ENCODE data around the gene RHOC.

The RHOC gene

GRCh38 chr1:112707221-112708001 is 484 bp upstream of the RHOC start (continued):
- TF ChIP-seq, protein P1, sequence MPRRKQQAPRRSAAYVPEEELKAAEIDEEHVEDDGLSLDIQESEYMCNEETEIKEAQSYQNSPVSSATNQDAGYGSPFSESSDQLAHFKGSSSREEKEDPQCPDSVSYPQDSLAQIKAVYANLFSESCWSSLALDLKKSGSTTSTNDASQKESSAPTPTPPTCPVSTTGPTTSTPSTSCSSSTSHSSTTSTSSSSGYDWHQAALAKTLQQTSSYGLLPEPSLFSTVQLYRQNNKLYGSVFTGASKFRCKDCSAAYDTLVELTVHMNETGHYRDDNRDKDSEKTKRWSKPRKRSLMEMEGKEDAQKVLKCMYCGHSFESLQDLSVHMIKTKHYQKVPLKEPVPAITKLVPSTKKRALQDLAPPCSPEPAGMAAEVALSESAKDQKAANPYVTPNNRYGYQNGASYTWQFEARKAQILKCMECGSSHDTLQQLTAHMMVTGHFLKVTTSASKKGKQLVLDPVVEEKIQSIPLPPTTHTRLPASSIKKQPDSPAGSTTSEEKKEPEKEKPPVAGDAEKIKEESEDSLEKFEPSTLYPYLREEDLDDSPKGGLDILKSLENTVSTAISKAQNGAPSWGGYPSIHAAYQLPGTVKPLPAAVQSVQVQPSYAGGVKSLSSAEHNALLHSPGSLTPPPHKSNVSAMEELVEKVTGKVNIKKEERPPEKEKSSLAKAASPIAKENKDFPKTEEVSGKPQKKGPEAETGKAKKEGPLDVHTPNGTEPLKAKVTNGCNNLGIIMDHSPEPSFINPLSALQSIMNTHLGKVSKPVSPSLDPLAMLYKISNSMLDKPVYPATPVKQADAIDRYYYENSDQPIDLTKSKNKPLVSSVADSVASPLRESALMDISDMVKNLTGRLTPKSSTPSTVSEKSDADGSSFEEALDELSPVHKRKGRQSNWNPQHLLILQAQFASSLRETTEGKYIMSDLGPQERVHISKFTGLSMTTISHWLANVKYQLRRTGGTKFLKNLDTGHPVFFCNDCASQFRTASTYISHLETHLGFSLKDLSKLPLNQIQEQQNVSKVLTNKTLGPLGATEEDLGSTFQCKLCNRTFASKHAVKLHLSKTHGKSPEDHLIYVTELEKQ (tag by site-specific recombination; IDR thresholded peaks at IDR 0.05; ENCODE audit: borderline replicate concordance): 0 out of 2 replicates have a peak, but pooled peaks have one; percentile 24
- TF ChIP-seq ZFP37 (tag by site-specific recombination; IDR thresholded peaks at IDR 0.05) (no peak; the same call in 1 of the 2 replicates), MEIS1 (CRISPR knock-in tag; IDR thresholded peaks at IDR 0.05; ENCODE audit: borderline replicate concordance) (no peak), ZNF610 (tag by site-specific recombination; IDR thresholded peaks at IDR 0.05; ENCODE audit: borderline replicate concordance) (no peak), ZNF670 (tag by site-specific recombination; IDR thresholded peaks at IDR 0.05; ENCODE audit: low read depth) (no peak), EGR2 (tag by site-specific recombination; IDR thresholded peaks at IDR 0.05; ENCODE audit: low read depth) (no peak), ZNF585B (tag by site-specific recombination; IDR thresholded peaks at IDR 0.05) (no peak), ZNF791 (tag by site-specific recombination; IDR thresholded peaks at IDR 0.05) (no peak), HIC1 (tag by site-specific recombination; IDR thresholded peaks at IDR 0.05) (no peak), ZNF366 (tag by site-specific recombination; conservative IDR thresholded peaks at IDR 0.05) (no peak), ZNF423 (tag by site-specific recombination; IDR thresholded peaks at IDR 0.05) (peak; percentile 76), ZNF785 (tag by site-specific recombination; IDR thresholded peaks at IDR 0.05) (no peak), SP7 (tag by site-specific recombination; IDR thresholded peaks at IDR 0.05) (peak; percentile 45; the same call in 1 of the 2 replicates), ZNF157 (tag by site-specific recombination; IDR thresholded peaks at IDR 0.05) (no peak), ZSCAN23 (tag by site-specific recombination; IDR thresholded peaks at IDR 0.05) (peak; percentile 24; the same call in 1 of the 2 replicates), SP3 (tag by site-specific recombination; IDR thresholded peaks at IDR 0.05) (peak; percentile 50), ZNF174 (tag by site-specific recombination; IDR thresholded peaks at IDR 0.05) (no peak), ZNF624 (tag by site-specific recombination; IDR thresholded peaks at IDR 0.05) (no peak), ZNF548 (tag by site-specific recombination; IDR thresholded peaks at IDR 0.05) (no peak), ZNF292 (tag by site-specific recombination; IDR thresholded peaks at IDR 0.05; ENCODE audit: borderline replicate concordance, low read depth) (no peak), ZNF707 (tag by site-specific recombination; IDR thresholded peaks at IDR 0.05) (no peak), BCL11B (tag by site-specific recombination; IDR thresholded peaks at IDR 0.05; ENCODE audit: low read depth) (peak; percentile 76), ZFP69B (tag by site-specific recombination; IDR thresholded peaks at IDR 0.05) (peak; percentile 63), ZNF114 (tag by site-specific recombination; IDR thresholded peaks at IDR 0.05) (no peak), ZNF777 (tag by site-specific recombination; IDR thresholded peaks at IDR 0.05; ENCODE audit: borderline replicate concordance) (peak; percentile 22; the same call in 1 of the 2 replicates), ZNF529 (tag by site-specific recombination; IDR thresholded peaks at IDR 0.05; ENCODE audit: insufficient replicate concordance) (no peak)
- TF ChIP-seq, protein P2, sequence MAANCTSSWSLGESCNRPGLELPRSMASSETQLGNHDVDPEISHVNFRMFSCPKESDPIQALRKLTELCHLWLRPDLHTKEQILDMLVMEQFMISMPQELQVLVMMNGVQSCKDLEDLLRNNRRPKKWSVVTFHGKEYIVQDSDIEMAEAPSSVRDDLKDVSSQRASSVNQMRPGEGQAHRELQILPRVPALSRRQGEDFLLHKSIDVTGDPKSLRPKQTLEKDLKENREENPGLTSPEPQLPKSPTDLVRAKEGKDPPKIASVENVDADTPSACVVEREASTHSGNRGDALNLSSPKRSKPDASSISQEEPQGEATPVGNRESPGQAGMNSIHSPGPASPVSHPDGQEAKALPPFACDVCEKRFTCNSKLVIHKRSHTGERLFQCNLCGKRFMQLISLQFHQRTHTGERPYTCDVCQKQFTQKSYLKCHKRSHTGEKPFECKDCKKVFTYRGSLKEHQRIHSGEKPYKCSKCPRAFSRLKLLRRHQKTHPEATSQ (tag by site-specific recombination; IDR thresholded peaks at IDR 0.05): no peak
- TF ChIP-seq, protein P3, sequence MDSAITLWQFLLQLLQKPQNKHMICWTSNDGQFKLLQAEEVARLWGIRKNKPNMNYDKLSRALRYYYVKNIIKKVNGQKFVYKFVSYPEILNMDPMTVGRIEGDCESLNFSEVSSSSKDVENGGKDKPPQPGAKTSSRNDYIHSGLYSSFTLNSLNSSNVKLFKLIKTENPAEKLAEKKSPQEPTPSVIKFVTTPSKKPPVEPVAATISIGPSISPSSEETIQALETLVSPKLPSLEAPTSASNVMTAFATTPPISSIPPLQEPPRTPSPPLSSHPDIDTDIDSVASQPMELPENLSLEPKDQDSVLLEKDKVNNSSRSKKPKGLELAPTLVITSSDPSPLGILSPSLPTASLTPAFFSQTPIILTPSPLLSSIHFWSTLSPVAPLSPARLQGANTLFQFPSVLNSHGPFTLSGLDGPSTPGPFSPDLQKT (IDR thresholded peaks at IDR 0.05; ENCODE audit: borderline replicate concordance, low read depth, low read length): no peak
- TF ChIP-seq, protein P4, sequence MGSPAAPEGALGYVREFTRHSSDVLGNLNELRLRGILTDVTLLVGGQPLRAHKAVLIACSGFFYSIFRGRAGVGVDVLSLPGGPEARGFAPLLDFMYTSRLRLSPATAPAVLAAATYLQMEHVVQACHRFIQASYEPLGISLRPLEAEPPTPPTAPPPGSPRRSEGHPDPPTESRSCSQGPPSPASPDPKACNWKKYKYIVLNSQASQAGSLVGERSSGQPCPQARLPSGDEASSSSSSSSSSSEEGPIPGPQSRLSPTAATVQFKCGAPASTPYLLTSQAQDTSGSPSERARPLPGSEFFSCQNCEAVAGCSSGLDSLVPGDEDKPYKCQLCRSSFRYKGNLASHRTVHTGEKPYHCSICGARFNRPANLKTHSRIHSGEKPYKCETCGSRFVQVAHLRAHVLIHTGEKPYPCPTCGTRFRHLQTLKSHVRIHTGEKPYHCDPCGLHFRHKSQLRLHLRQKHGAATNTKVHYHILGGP (tag by site-specific recombination; IDR thresholded peaks at IDR 0.05): peak; percentile 3; the same call in 1 of the 2 replicates
- TF ChIP-seq, protein P5, sequence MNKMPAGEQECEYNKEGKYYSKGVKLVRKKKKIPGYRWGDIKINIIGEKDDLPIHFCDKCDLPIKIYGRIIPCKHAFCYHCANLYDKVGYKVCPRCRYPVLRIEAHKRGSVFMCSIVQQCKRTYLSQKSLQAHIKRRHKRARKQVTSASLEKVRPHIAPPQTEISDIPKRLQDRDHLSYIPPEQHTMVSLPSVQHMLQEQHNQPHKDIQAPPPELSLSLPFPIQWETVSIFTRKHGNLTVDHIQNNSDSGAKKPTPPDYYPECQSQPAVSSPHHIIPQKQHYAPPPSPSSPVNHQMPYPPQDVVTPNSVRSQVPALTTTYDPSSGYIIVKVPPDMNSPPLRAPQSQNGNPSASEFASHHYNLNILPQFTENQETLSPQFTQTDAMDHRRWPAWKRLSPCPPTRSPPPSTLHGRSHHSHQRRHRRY (tag by site-specific recombination; IDR thresholded peaks at IDR 0.05): no peak

All from HEK293 (cell line).